HepG2 (cell line): Measurements from ENCODE around the gene VSNL1. TPM values are rescaled to one million over a fixed set of nuclear protein-coding genes. Genes with fewer than 3 reads are reported as not detected.

Experiments used
- ATAC-seq: fragments of 200-7000 bp; cut with Tn5 transposase; 3 replicates; pipeline ENCODE4 v1.9.1; 2020; ENCODE audit warnings: mild to moderate bottlenecking, moderate library complexity
- BruUV-seq: library from RNA; stranded (reverse); fragments of 400-500 nt; replicated peaks from 2 replicates; lab custom pipeline; 2021; lab: Mats Ljungman, UMichigan
- CTCF ChIA-PET: fragments of 300-600 bp; formaldehyde crosslinking; extraction: SDS; loops from one replicate; lab custom pipeline; 2021; ENCODE audit warnings: low total read pairs, inconsistent platforms, low intra/inter-chr PET ratio; lab: Yijun Ruan, JAX
- POLR2A ChIA-PET: fragments of 350-600 bp; sonication (Branson Sonifier 250); formaldehyde crosslinking; loops from one replicate; lab custom pipeline; 2020; ENCODE audit warnings: antibody characterized with exemption, inconsistent platforms; lab: Yijun Ruan, JAX
- DNase-seq: peaks from one replicate; pipeline ENCODE4 v3.0.0-alpha.2; 2015; ENCODE audit warnings: low spot score
- FAIRE-seq: peaks from 3 replicates; lab custom pipeline; 2011; peaks lifted over from hg19 to GRCh38; lab: Jason Lieb, UNC
- H2AFZ ChIP-seq: one replicate; pipeline ENCODE4 v1.6.1; 2011; ENCODE audit warnings: low read length, inconsistent platforms
- H3K27ac ChIP-seq: fragments of 300-600 bp; 3 replicates; pipeline ENCODE4 v1.8.0; 2011; ENCODE audit warnings: mixed run types, mild to moderate bottlenecking, mixed read lengths, low read length, inconsistent platforms; ENCODE audit not compliant: insufficient read depth; ENCODE audit errors: extremely low read length
- H3K27me3 ChIP-seq, 2 experiments: fragments of 200-600 bp in 1 of 2; 2 replicates in 1 of 2; 3 replicates in 1 of 2; pipeline versions ENCODE4 v1.6.0 to v1.8.0; 2011; ENCODE audit warnings: low read length in 2 of 2, mild to moderate bottlenecking in 2 of 2, moderate library complexity in 2 of 2, inconsistent platforms in 1 of 2; ENCODE audit not compliant: insufficient read depth in 2 of 2, control insufficient read depth in 1 of 2
- H3K36me3 ChIP-seq, 2 experiments: fragments of 200-600 bp in 1 of 2; replicated peaks in 1 of 2; 2 replicates in 1 of 2; 3 replicates in 1 of 2; pipeline versions ENCODE4 v1.5.1 to v1.8.0; 2011; ENCODE audit warnings: low read length in 2 of 2, inconsistent platforms in 1 of 2; ENCODE audit not compliant: insufficient read depth in 2 of 2, control insufficient read depth in 1 of 2
- H3K4me1 ChIP-seq: 2 replicates; pipeline ENCODE4 v1.5.1; 2012; ENCODE audit warnings: low read length, inconsistent platforms; ENCODE audit not compliant: insufficient read depth
- H3K4me2 ChIP-seq: 2 replicates; pipeline ENCODE4 v1.6.0; 2011; ENCODE audit warnings: low read depth, low read length, inconsistent platforms
- H3K4me3 ChIP-seq, 3 experiments: fragments of 200-600 bp in 1 of 3; sonication (generic), shearing (Covaris generic) in 1 of 3; replicated peaks in 1 of 3; 2 replicates each; pipeline ENCODE4 v1.5.1; 2011 to 2016; ENCODE audit warnings: low read length in 3 of 3, inconsistent platforms in 2 of 3, low read depth in 2 of 3, mild to moderate bottlenecking in 2 of 3, control low read depth in 1 of 3, mixed read lengths in 1 of 3; ENCODE audit not compliant: insufficient read depth in 1 of 3
- H3K79me2 ChIP-seq: one replicate; pipeline ENCODE4 v1.6.1; 2011; ENCODE audit warnings: low read length, inconsistent platforms; ENCODE audit not compliant: insufficient read depth
- H3K9ac ChIP-seq: 2 replicates; pipeline ENCODE4 v1.6.0; 2011; ENCODE audit warnings: mild to moderate bottlenecking, low read depth, low read length, inconsistent platforms; ENCODE audit not compliant: insufficient read depth
- H3K9me3 ChIP-seq: 2 replicates; pipeline ENCODE4 v1.5.1; 2012; ENCODE audit warnings: mild to moderate bottlenecking, low read length
- H4K20me1 ChIP-seq: 2 replicates; pipeline ENCODE4 v1.6.0; 2011; ENCODE audit warnings: inconsistent platforms, mild to moderate bottlenecking, low read length, moderate library complexity; ENCODE audit not compliant: insufficient read depth
- BCL6 ChIP-seq: IDR thresholded peaks from 2 replicates; pipeline ENCODE4 v1.6.1; 2016; ENCODE audit warnings: missing genetic modification reagents, missing compliant biosample characterization
- CREB1 ChIP-seq, 2 experiments: fragments of 450-650 bp in 1 of 2; IDR thresholded peaks; 2 replicates each; pipeline ENCODE4 v1.6.1; 2016 to 2017; ENCODE audit warnings: control low read depth in 1 of 2, mild to moderate bottlenecking in 1 of 2, missing compliant biosample characterization in 1 of 2, missing genetic modification characterization in 1 of 2
- EZH2 ChIP-seq: conservative IDR thresholded peaks from 2 replicates; pipeline ENCODE4 v1.6.1; 2012; ENCODE audit warnings: mild to moderate bottlenecking, low read depth, low read length, moderate library complexity
- HNRNPK ChIP-seq: fragments of 200-400 bp; formaldehyde crosslinking; IDR thresholded peaks from 2 replicates; pipeline ENCODE4 v1.6.1; 2018; ENCODE audit warnings: low read length, low read depth, moderate library complexity, mild to moderate bottlenecking; ENCODE audit not compliant: poor library complexity, severe bottlenecking
- NCOR1 ChIP-seq: fragments of 200-600 bp; sonication (generic); IDR thresholded peaks from 2 replicates; pipeline ENCODE4 v1.7.0; 2017; ENCODE audit warnings: antibody characterized with exemption, low read length, borderline replicate concordance
- ZNF333 ChIP-seq: sonication (generic); formaldehyde crosslinking; IDR thresholded peaks from 2 replicates; pipeline ENCODE4 v1.4.0; 2020; ENCODE audit warnings: mild to moderate bottlenecking, missing genetic modification reagents, borderline replicate concordance
- ZNF569 ChIP-seq: sonication (generic); formaldehyde crosslinking; IDR thresholded peaks from 2 replicates; pipeline ENCODE4 v1.5.0; 2020; ENCODE audit warnings: mild to moderate bottlenecking, missing genetic modification reagents, moderate library complexity, borderline replicate concordance
- ZNF713 ChIP-seq: sonication (generic); formaldehyde crosslinking; IDR thresholded peaks from 2 replicates; pipeline ENCODE4 v1.4.0; 2020; ENCODE audit warnings: mild to moderate bottlenecking, missing genetic modification reagents
- ZSCAN12 ChIP-seq: sonication (generic); formaldehyde crosslinking; IDR thresholded peaks from 2 replicates; pipeline ENCODE4 v1.9.0; 2021; ENCODE audit warnings: mild to moderate bottlenecking, missing genetic modification reagents
- WGBS: methylation state at CpG from one replicate; pipeline ENCODE4 v1.1.6; 2017; ENCODE audit warnings: low lambda C conversion rate; 5-methylcytosine and 5-hydroxymethylcytosine counted together
- in situ Hi-C: cut with HindIII; loops from 2 replicates; pipeline ENCODE4 v1.10.0; 2017; ENCODE audit warnings: low pct_unique_long_range_greater_than_20kb; ENCODE audit not compliant: extremely low pct_ligation_motif_present
- intact Hi-C: fragments of 100-400 bp; cut with micrococcal nuclease; formaldehyde crosslinking; loops from one replicate; pipeline ENCODE4 v1.10.0; 2022; ENCODE audit not compliant: unreplicated experiment
- polyA plus RNA-seq, 8 experiments: library from polyadenylated mRNA; depleted of rRNA in 3 of 8; stranded (reverse) in 7 of 8; unstranded in 1 of 8; fragments of >200 nt; fragmentation: Illumina TruSeq in 4 of 8; extraction: Trizol in 4 of 8; gene quantifications; 2 replicates each; pipeline versions ENCODE4 v1.2.1 to v1.2.3, GENCODE V29; 2011 to 2016; ENCODE audit warnings: low read depth in 4 of 8, missing spikeins in 1 of 8, mixed read lengths in 1 of 8; ENCODE audit not compliant: insufficient read depth in 1 of 8
- total RNA-seq, 5 experiments: library from RNA; depleted of rRNA; stranded (reverse); fragments of >200 nt; fragmentation: Illumina TruSeq; extraction: Trizol; gene quantifications; 2 replicates each; pipeline ENCODE4 v1.2.3, GENCODE V29; 2016; ENCODE audit warnings: low read depth in 1 of 5
- TF ChIP-seq, protein P1 (sequence below): sonication (generic); formaldehyde crosslinking; IDR thresholded peaks from 2 replicates; pipeline ENCODE4 v1.5.1; 2020; ENCODE audit warnings: mild to moderate bottlenecking, missing genetic modification reagents, borderline replicate concordance
- TF ChIP-seq, protein P2 (sequence below): IDR thresholded peaks from 2 replicates; pipeline ENCODE4 v1.6.1; 2018; ENCODE audit warnings: missing genetic modification reagents, mild to moderate bottlenecking, missing compliant biosample characterization

Gene VSNL1
- total and polyA plus RNA-seq, 2 of the 13 experiments (the other 11 are each of a cell fraction or from before 2014, with no cell fraction given): 63.2 to 95.9 TPM

DNA sequence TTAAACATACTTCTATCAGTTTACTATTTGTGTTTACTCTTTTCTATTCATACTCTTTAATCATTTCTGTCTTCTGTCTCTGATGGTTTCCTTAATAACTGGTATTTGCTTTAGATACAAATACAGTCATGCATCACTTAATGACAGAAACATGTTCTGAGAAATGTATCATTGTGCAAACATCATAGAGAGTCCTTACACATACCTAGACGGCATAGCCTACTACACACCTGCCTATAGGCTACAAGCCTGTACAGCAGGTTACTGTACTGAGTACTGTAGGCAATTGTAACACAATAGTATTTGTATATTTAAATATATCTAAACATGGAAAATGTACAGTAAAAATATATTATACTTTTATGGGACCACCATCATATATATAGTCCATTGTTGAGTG, 36.3 kb downstream of the VSNL1 start:
- intact Hi-C loops: no loop called here

DNA sequence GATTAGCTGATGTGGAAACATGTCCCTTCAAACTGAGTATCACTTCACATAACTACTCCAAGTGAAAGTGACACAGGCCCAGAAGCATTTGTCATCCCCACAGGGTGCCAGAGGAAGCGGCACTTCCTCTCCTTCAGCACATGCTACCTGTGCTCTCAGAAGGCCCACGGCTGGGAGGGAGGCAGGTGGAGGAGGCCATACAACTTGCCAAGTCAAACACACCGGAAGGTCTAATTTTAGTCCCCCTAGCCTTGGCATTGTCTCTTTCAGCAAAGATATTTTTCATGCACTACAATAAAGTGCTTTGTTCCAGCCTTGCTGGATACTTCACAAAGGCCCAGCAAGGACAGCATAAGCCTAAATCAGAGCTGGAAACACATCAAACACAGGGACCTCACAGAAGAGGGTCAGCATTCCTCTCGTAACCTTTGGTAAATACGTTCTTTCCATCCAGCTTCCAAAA, 38.0 kb downstream of the VSNL1 start:
- TSS peak; percentile 9 for BruUV-seq
- in situ Hi-C loops: no loop called here
- POLR2A ChIA-PET: interaction anchor here (0.8 to 4.2 kb wide), 5 partner anchors 11 to 99 kb away, joined by 3 to 19 read pairs (median 8); partner anchors contain the start of gene VSNL1
- peak; percentile 91 for ATAC-seq
- H3K79me2 ChIP-seq: peaks cover 83% of the 10 kb centered on the region
- no peak overlapping the region; a peak in 1 of 6 replicates for H3K4me3 ChIP-seq
- H3K27ac ChIP-seq: peak overlapping the region; percentile 51
- H3K36me3 ChIP-seq: peaks cover 0 to 2% of the 10 kb centered on the region in 2 experiments; a peak in 2 of 5 replicates
- no peak overlapping the region for H2AFZ ChIP-seq
- peak overlapping the region; percentile 31 for H3K9ac ChIP-seq
- H3K9me3 ChIP-seq: no peaks in the 10 kb centered on the region
- peak; percentile 96 for DNase-seq
- H4K20me1 ChIP-seq: no peaks in the 10 kb centered on the region
- peak overlapping the region; percentile 43 for H3K4me2 ChIP-seq
- no peaks in the 10 kb centered on the region for H3K27me3 ChIP-seq
- H3K4me1 ChIP-seq: peaks cover 66% of the 10 kb centered on the region
- intact Hi-C loops: loop anchor here (1.0 kb wide), 2 partner anchors 15 to 38 kb away; partner anchors contain the start of gene VSNL1
- CTCF ChIA-PET: no interaction called here
- 35% methylated on average over 5 of the region's 5 CpGs for WGBS
- peak; percentile 65 for FAIRE-seq
- no peak for TF ChIP-seq ZNF569 (CRISPR knock-in tag)
- TF ChIP-seq, protein P1, sequence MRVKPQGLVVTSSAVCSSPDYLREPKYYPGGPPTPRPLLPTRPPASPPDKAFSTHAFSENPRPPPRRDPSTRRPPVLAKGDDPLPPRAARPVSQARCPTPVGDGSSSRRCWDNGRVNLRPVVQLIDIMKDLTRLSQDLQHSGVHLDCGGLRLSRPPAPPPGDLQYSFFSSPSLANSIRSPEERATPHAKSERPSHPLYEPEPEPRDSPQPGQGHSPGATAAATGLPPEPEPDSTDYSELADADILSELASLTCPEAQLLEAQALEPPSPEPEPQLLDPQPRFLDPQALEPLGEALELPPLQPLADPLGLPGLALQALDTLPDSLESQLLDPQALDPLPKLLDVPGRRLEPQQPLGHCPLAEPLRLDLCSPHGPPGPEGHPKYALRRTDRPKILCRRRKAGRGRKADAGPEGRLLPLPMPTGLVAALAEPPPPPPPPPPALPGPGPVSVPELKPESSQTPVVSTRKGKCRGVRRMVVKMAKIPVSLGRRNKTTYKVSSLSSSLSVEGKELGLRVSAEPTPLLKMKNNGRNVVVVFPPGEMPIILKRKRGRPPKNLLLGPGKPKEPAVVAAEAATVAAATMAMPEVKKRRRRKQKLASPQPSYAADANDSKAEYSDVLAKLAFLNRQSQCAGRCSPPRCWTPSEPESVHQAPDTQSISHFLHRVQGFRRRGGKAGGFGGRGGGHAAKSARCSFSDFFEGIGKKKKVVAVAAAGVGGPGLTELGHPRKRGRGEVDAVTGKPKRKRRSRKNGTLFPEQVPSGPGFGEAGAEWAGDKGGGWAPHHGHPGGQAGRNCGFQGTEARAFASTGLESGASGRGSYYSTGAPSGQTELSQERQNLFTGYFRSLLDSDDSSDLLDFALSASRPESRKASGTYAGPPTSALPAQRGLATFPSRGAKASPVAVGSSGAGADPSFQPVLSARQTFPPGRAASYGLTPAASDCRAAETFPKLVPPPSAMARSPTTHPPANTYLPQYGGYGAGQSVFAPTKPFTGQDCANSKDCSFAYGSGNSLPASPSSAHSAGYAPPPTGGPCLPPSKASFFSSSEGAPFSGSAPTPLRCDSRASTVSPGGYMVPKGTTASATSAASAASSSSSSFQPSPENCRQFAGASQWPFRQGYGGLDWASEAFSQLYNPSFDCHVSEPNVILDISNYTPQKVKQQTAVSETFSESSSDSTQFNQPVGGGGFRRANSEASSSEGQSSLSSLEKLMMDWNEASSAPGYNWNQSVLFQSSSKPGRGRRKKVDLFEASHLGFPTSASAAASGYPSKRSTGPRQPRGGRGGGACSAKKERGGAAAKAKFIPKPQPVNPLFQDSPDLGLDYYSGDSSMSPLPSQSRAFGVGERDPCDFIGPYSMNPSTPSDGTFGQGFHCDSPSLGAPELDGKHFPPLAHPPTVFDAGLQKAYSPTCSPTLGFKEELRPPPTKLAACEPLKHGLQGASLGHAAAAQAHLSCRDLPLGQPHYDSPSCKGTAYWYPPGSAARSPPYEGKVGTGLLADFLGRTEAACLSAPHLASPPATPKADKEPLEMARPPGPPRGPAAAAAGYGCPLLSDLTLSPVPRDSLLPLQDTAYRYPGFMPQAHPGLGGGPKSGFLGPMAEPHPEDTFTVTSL (CRISPR knock-in tag): peak; percentile 57; the same call in 1 of the 2 replicates
- no peak for TF ChIP-seq HNRNPK
- no peak for TF ChIP-seq ZSCAN12 (CRISPR knock-in tag)
- TF ChIP-seq ZNF713 (CRISPR knock-in tag): no peak
- TF ChIP-seq EZH2: no peak
- no peak; the same call in 1 of the 2 replicates for TF ChIP-seq NCOR1
- no peak for TF ChIP-seq ZNF333 (CRISPR knock-in tag)
- TF ChIP-seq, protein P2, sequence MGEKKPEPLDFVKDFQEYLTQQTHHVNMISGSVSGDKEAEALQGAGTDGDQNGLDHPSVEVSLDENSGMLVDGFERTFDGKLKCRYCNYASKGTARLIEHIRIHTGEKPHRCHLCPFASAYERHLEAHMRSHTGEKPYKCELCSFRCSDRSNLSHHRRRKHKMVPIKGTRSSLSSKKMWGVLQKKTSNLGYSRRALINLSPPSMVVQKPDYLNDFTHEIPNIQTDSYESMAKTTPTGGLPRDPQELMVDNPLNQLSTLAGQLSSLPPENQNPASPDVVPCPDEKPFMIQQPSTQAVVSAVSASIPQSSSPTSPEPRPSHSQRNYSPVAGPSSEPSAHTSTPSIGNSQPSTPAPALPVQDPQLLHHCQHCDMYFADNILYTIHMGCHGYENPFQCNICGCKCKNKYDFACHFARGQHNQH (CRISPR knock-in tag): peak; percentile 75; the same call in 1 of the 2 replicates

More for the DNA sequence above, 36.3 kb downstream of the VSNL1 start:
- ATAC-seq (no peak), FAIRE-seq (no peak), DNase-seq (peak; percentile 14)
- no TSS peak for BruUV-seq
- no peak overlapping the region for H3K9ac ChIP-seq
- ChIA-PET POLR2A (no interaction called here), CTCF (no interaction called here)
- H3K79me2 ChIP-seq: peaks cover 86% of the 10 kb centered on the region
- no peak overlapping the region for H3K27ac ChIP-seq
- in situ Hi-C loops: no loop called here
- no peak overlapping the region for H2AFZ ChIP-seq
- TF ChIP-seq CREB1 (IDR thresholded peaks at IDR 0.05) (no peak), CREB1 (CRISPR knock-in tag; IDR thresholded peaks at IDR 0.05) (0 out of 2 replicates have a peak, but pooled peaks have one; percentile 13), BCL6 (CRISPR knock-in tag) (no peak)
- H3K9me3 ChIP-seq: no peaks in the 10 kb centered on the region
- H3K4me3 ChIP-seq: no peak overlapping the region
- no peaks in the 10 kb centered on the region for H4K20me1 ChIP-seq
- no peaks in the 10 kb centered on the region for H3K27me3 ChIP-seq
- whole genome bisulfite sequencing: 82% methylated on average over 1 of the region's 1 CpG
- H3K36me3 ChIP-seq: peaks cover 0 to 2% of the 10 kb centered on the region in 2 experiments; a peak in 1 of 5 replicates
- peaks cover 66% of the 10 kb centered on the region for H3K4me1 ChIP-seq
- no peak overlapping the region for H3K4me2 ChIP-seq
